ENCODE measurements around the gene SLC25A45. TPM values are rescaled to one million over a fixed set of nuclear protein-coding genes. Genes with fewer than 3 reads are reported as not detected.

SLC25A45 gene
- total and polyA plus RNA-seq, 2 of the 4 experiments (the other 2 are of a cell fraction): 0.72 to 1.2 TPM

GRCh38 chr11:65404210-65404609, 21.8 kb upstream of the SLC25A45 start:
- no peaks in the 10 kb centered on the region for H3K9me3 ChIP-seq (ENCODE audit: control insufficient read depth, insufficient read depth, low read length)
- 0 out of 2 replicates have a peak, but pooled peaks cover 1% of the 10 kb centered on the region for H3K4me1 ChIP-seq (ENCODE audit: control insufficient read depth, insufficient read depth, low read length)
- POLR2A ChIA-PET (ENCODE audit: unreplicated experiment): no interaction called here
- H3K14ac ChIP-seq (replicated peaks; ENCODE audit: low read depth, low read length): no peak overlapping the region
- H2AK9ac ChIP-seq (replicated peaks; ENCODE audit: low read depth, low read length, poor library complexity): no peak overlapping the region
- CTCF ChIA-PET: interaction anchor here (2.3 kb wide), 1 partner anchor 12 kb away, joined by 6 read pairs; no protein-coding TSS in a partner anchor
- TF ChIP-seq CHD1 (IDR thresholded peaks at IDR 0.05; ENCODE audit: low read depth, low read length) (no peak), CEBPB (IDR thresholded peaks at IDR 0.05; ENCODE audit: low read depth, low read length) (no peak), ELK1 (IDR thresholded peaks at IDR 0.05; ENCODE audit: borderline replicate concordance, low read depth, low read length) (no peak), RFX5 (IDR thresholded peaks at IDR 0.05; ENCODE audit: low read depth, low read length) (no peak), MAZ (IDR thresholded peaks at IDR 0.05; ENCODE audit: borderline replicate concordance, low read depth, low read length) (no peak), BHLHE40 (IDR thresholded peaks at IDR 0.05; ENCODE audit: low read depth, low read length) (no peak), RAD21 (IDR thresholded peaks at IDR 0.05; ENCODE audit: low read length) (no peak), MXI1 (IDR thresholded peaks at IDR 0.05; ENCODE audit: borderline replicate concordance, low read depth, low read length) (no peak), SMC3 (IDR thresholded peaks at IDR 0.05; ENCODE audit: low read depth, low read length) (no peak)
- TF ChIP-seq, protein P1, sequence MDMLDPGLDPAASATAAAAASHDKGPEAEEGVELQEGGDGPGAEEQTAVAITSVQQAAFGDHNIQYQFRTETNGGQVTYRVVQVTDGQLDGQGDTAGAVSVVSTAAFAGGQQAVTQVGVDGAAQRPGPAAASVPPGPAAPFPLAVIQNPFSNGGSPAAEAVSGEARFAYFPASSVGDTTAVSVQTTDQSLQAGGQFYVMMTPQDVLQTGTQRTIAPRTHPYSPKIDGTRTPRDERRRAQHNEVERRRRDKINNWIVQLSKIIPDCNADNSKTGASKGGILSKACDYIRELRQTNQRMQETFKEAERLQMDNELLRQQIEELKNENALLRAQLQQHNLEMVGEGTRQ (IDR thresholded peaks at IDR 0.05; ENCODE audit: low read depth, low read length): no peak
- H3K4me2 ChIP-seq (ENCODE audit: low read depth, low read length): no peak overlapping the region
- dilution Hi-C loops (cut with HindIII; ENCODE audit: low sequenced_read_pairs, unreplicated experiment): no loop called here
- no peak overlapping the region for H3K4ac ChIP-seq (ENCODE audit: low read depth, low read length)
- H2BK20ac ChIP-seq (ENCODE audit: low read depth, low read length): no peak overlapping the region
- H3K79me1 ChIP-seq (ENCODE audit: low read depth in 1 of 2, low read length in 2 of 2): peaks cover 9 to 32% of the 10 kb centered on the region in 2 experiments
- peaks cover 4% of the 10 kb centered on the region for H3K9me1 ChIP-seq (ENCODE audit: insufficient read depth, low read length)
- no peak overlapping the region for H4K8ac ChIP-seq (ENCODE audit: low read depth in 2 of 2, low read length in 2 of 2)
- H3K27ac ChIP-seq (ENCODE audit: insufficient read depth, low read length): no peak overlapping the region
- no peak overlapping the region for H2AK5ac ChIP-seq (ENCODE audit: low read depth, low read length)
- no peak overlapping the region for H2BK15ac ChIP-seq (ENCODE audit: low read depth, low read length)
- 87% methylated on average over 11 of the region's 13 CpGs; no CpG with 5 or more reads in 1 of the 2 experiments for WGBS, 2 experiments (ENCODE audit: extremely low coverage in 2 of 2, insufficient read length in 1 of 2)
- no peak overlapping the region for H3K18ac ChIP-seq (ENCODE audit: low read depth, low read length)
- no peaks in the 10 kb centered on the region for H3K27me3 ChIP-seq (ENCODE audit: control insufficient read depth, insufficient read depth, low read length)
- no peak overlapping the region for H2BK5ac ChIP-seq (ENCODE audit: low read depth, low read length, poor library complexity, severe bottlenecking)
- H3K56ac ChIP-seq (ENCODE audit: extremely low read depth, insufficient read depth, low read length): no peak overlapping the region
- in situ Hi-C loops (cut with MboI; ENCODE audit: low sequenced_read_pairs): no loop called here
- no peak overlapping the region for H3K9ac ChIP-seq (ENCODE audit: low read depth, low read length)
- H4K5ac ChIP-seq (ENCODE audit: low read depth, low read length): no peak overlapping the region
- H2BK120ac ChIP-seq (ENCODE audit: low read depth, low read length): no peak overlapping the region
- BruUV-seq (replicated peaks): no TSS peak
- H4K91ac ChIP-seq (ENCODE audit: insufficient read depth, low read depth, low read length): no peak overlapping the region
- H2AFZ ChIP-seq (replicated peaks; ENCODE audit: low read length, poor library complexity): no peak overlapping the region
- peaks cover 7% of the 10 kb centered on the region for H4K20me1 ChIP-seq (ENCODE audit: insufficient read depth, low read length)
- H3K36me3 ChIP-seq (ENCODE audit: control insufficient read depth, insufficient read depth, low read length): peaks cover 57% of the 10 kb centered on the region
- intact Hi-C loops (cut with micrococcal nuclease): no loop called here
- no peak overlapping the region for H3K4me3 ChIP-seq (ENCODE audit: insufficient read depth, low read depth, low read length)
- ATAC-seq (ENCODE audit: low read depth) (no peak), DNase-seq (no peak)
- no peak overlapping the region for H3K23ac ChIP-seq (ENCODE audit: low read depth, low read length)
